GM23248 (cell line): ENCODE measurements around the gene RCOR1. TPM values are rescaled to one million over a fixed set of nuclear protein-coding genes. Genes with fewer than 3 reads are reported as not detected.

Experiments
- DNase-seq: peaks from one replicate; pipeline ENCODE4 v3.0.0-alpha.2; 2015
- H2AFZ ChIP-seq: fragments of 200-600 bp; sonication (generic); 2 replicates; pipeline ENCODE4 v1.6.1; 2016; ENCODE audit warnings: antibody characterized with exemption
- H3F3A ChIP-seq: fragments of 200-600 bp; sonication (generic); 2 replicates; pipeline ENCODE4 v1.6.1; 2016; ENCODE audit warnings: mild to moderate bottlenecking, antibody characterized with exemption, mixed run types; ENCODE audit not compliant: insufficient read depth
- H3K27ac ChIP-seq: fragments of 200-600 bp; sonication (generic); 2 replicates; pipeline ENCODE4 v1.5.1; 2016; ENCODE audit warnings: mild to moderate bottlenecking
- H3K27me3 ChIP-seq: fragments of 200-600 bp; sonication (generic); replicated peaks from 2 replicates; pipeline ENCODE4 v1.6.1; 2016; ENCODE audit warnings: mild to moderate bottlenecking; ENCODE audit not compliant: insufficient read depth
- H3K36me3 ChIP-seq: fragments of 200-600 bp; sonication (generic); 2 replicates; pipeline ENCODE4 v1.6.1; 2016; ENCODE audit warnings: low read depth, mild to moderate bottlenecking
- H3K4me1 ChIP-seq: fragments of 200-600 bp; sonication (generic); 2 replicates; pipeline ENCODE4 v1.6.1; 2016; ENCODE audit warnings: mild to moderate bottlenecking; ENCODE audit not compliant: insufficient read depth
- H3K4me2 ChIP-seq: fragments of 200-600 bp; sonication (generic); one replicate; pipeline ENCODE4 v1.6.1; 2016; ENCODE audit warnings: mild to moderate bottlenecking; ENCODE audit not compliant: unreplicated experiment
- H3K4me3 ChIP-seq: fragments of 200-600 bp; sonication (generic); 2 replicates; pipeline ENCODE4 v1.5.1; 2016; ENCODE audit warnings: mild to moderate bottlenecking
- H3K79me2 ChIP-seq: fragments of 200-600 bp; sonication (generic); 2 replicates; pipeline ENCODE4 v1.6.1; 2016; ENCODE audit warnings: mild to moderate bottlenecking; ENCODE audit not compliant: insufficient read depth
- H3K9ac ChIP-seq: fragments of 200-600 bp; sonication (generic); 2 replicates; pipeline ENCODE4 v1.6.1; 2016; ENCODE audit warnings: mild to moderate bottlenecking
- H3K9me2 ChIP-seq: fragments of 200-600 bp; sonication (generic); 2 replicates; pipeline ENCODE4 v1.6.1; 2016; ENCODE audit warnings: mixed run types, mild to moderate bottlenecking, moderate library complexity; ENCODE audit not compliant: insufficient read depth
- H3K9me3 ChIP-seq: fragments of 200-600 bp; sonication (generic); one replicate; pipeline ENCODE4 v1.6.1; 2017; ENCODE audit warnings: low read depth
- H4K20me1 ChIP-seq: fragments of 200-600 bp; sonication (generic); 2 replicates; pipeline ENCODE4 v1.6.0; 2016; ENCODE audit not compliant: insufficient read depth
- EZH2 ChIP-seq: fragments of 200-600 bp; sonication (generic); IDR thresholded peaks from 2 replicates; pipeline ENCODE4 v1.6.1; 2018; ENCODE audit warnings: antibody characterized with exemption, mild to moderate bottlenecking; ENCODE audit not compliant: insufficient read depth, poor library complexity, severe bottlenecking
- EZH2phosphoT487 ChIP-seq: fragments of 200-600 bp; sonication (generic); IDR thresholded peaks from 2 replicates; pipeline ENCODE4 v1.6.1; 2018; ENCODE audit warnings: antibody characterized with exemption, moderate library complexity, mild to moderate bottlenecking, low read depth; ENCODE audit not compliant: insufficient read depth
- WGBS, 2 experiments: methylation state at CpG; one replicate each; pipeline ENCODE4 v1.1.6; 2015 to 2017; ENCODE audit warnings: low lambda C conversion rate in 2 of 2, low coverage in 1 of 2; ENCODE audit errors: missing lambda C conversion rate in 2 of 2; 5-methylcytosine and 5-hydroxymethylcytosine counted together
- in situ Hi-C: fragments of 300-500 bp; cut with MboI; formaldehyde crosslinking; loops from 2 replicates; pipeline ENCODE4 v1.15.0; 2020
- polyA plus RNA-seq: library from polyadenylated mRNA; unstranded; fragments of >200 nt; fragmentation: Nextera tagmentation; extraction: Ambion mirVana; gene quantifications from 2 replicates; pipeline ENCODE4 v1.2.1, GENCODE V29; 2016
- total RNA-seq: library from RNA; depleted of rRNA; stranded (reverse); fragments of >200 nt; shearing (Covaris generic); gene quantifications from 2 replicates; pipeline ENCODE4 v1.2.3, GENCODE V29; 2014

The RCOR1 gene
- total and polyA plus RNA-seq, 2 experiments from 2014 or later: 3.2 to 15.6 TPM

GRCh38 chr14:102620413-102620812, 28.0 kb downstream of the RCOR1 start:
- no peaks in the 10 kb centered on the region for H3K9me3 ChIP-seq
- no peak overlapping the region for H3K4me2 ChIP-seq
- H3K27me3 ChIP-seq: no peaks in the 10 kb centered on the region
- in situ Hi-C loops: no loop called here
- no peak overlapping the region for H2AFZ ChIP-seq
- TF ChIP-seq EZH2phosphoT487 (no peak), EZH2 (no peak)
- no peak overlapping the region for H3K27ac ChIP-seq
- peak; percentile 30 for DNase-seq
- peaks cover 8% of the 10 kb centered on the region for H4K20me1 ChIP-seq
- H3K79me2 ChIP-seq: peaks cover 99% of the 10 kb centered on the region
- peaks cover 14% of the 10 kb centered on the region for H3F3A ChIP-seq
- peaks cover 11% of the 10 kb centered on the region; the same call in 1 of the 2 replicates for H3K4me1 ChIP-seq
- H3K4me3 ChIP-seq: no peak overlapping the region
- no peak overlapping the region for H3K9ac ChIP-seq
- no peaks in the 10 kb centered on the region for H3K36me3 ChIP-seq
- H3K9me2 ChIP-seq: no peaks in the 10 kb centered on the region
- WGBS, 2 experiments: 82% methylated on average over 9 of the region's 9 CpGs

GRCh38 chr14:102622262-102622885, 29.9 kb downstream of the RCOR1 start:
- Histone ChIP-seq H3K9me3 (no peaks in the 10 kb centered on the region), H3K9me2 (no peaks in the 10 kb centered on the region), H3K36me3 (no peaks in the 10 kb centered on the region; the same call in 1 of the 2 replicates), H3F3A (peaks cover 6% of the 10 kb centered on the region; the same call in 1 of the 2 replicates), H3K79me2 (peaks cover 99% of the 10 kb centered on the region), H3K4me3 (no peak overlapping the region), H2AFZ (no peak overlapping the region), H4K20me1 (peaks cover 3% of the 10 kb centered on the region), H3K9ac (no peak overlapping the region), H3K4me1 (0 out of 2 replicates have a peak, but pooled peaks cover 3% of the 10 kb centered on the region), H3K4me2 (no peak overlapping the region), H3K27me3 (no peaks in the 10 kb centered on the region), H3K27ac (no peak overlapping the region)
- in situ Hi-C loops: no loop called here
- TF ChIP-seq EZH2 (no peak), EZH2phosphoT487 (no peak)
- no peak for DNase-seq
- WGBS, 2 experiments: 71 to 84% methylated on average over 10 of the region's 10 CpGs

DNA sequence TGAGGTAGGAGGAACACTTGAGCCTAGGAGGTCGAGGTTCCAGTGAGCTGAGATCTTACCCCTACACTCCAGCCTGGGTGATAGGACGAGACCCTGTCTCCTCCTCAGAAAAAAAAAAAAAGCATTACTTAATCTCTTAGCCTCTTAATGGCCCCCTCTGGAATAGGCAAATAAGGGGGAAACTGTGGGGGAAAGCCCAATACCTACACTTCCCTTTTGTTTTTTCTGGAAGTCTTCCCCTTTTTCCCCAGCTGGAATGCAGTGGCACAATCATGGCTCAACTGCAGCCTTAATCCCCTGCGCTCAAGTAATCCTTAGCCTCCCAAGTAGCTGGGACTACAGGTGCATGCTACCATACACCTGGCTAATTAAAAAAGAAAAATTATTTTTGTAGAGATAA, 32.2 kb downstream of the RCOR1 start:
- no peaks in the 10 kb centered on the region for H3K27me3 ChIP-seq
- H3K79me2 ChIP-seq: peaks cover 99% of the 10 kb centered on the region
- H4K20me1 ChIP-seq: no peaks in the 10 kb centered on the region; the same call in 1 of the 2 replicates
- peaks cover 5% of the 10 kb centered on the region; the same call in 1 of the 2 replicates for H3F3A ChIP-seq
- no peak overlapping the region for H3K4me3 ChIP-seq
- no peak for TF ChIP-seq EZH2
- TF ChIP-seq EZH2phosphoT487: no peak
- no peak for DNase-seq
- no peaks in the 10 kb centered on the region for H3K9me3 ChIP-seq
- peaks cover 5% of the 10 kb centered on the region for H3K4me1 ChIP-seq
- no peak overlapping the region for H3K27ac ChIP-seq
- no peak overlapping the region for H3K4me2 ChIP-seq
- H3K36me3 ChIP-seq: no peaks in the 10 kb centered on the region; the same call in 1 of the 2 replicates
- no peak overlapping the region for H3K9ac ChIP-seq
- in situ Hi-C loops: no loop called here
- no peaks in the 10 kb centered on the region for H3K9me2 ChIP-seq
- WGBS, 2 experiments: 92 to 98% methylated on average over 3 of the region's 3 CpGs
- H2AFZ ChIP-seq: no peak overlapping the region

DNA sequence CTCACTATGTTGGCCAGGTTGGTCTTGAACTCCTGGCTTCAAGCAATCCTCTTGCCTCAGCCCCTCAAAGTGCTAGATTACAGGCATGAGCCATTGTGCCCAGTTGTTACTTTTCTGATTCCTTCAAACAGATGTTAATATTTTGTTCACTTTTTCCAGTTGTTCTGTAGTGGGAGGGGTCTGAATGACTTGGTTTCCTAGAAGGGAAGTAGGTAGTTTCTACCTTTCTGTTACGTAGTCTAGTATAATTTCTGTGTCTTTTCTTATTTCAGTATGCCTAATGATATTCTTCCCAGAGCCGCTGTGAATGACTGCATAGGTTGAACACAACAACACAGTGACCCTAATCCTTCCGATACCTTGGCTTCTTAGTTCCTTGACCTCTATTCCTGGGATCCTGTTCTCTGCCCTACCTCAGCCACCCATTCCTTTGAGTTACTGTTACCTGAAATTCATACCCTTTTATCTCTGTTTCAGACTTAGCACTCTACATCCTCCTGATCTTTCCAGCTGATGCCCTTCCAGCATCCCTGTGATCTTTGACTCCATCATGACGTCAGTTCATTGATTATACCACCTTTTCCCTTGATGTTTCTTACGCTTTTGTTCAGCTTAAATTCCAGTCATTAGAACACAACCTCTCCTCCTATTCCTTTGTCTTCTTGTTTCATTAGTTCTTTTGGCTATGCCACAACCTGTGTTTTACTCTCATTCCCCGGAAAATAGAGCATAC, 33.3 kb downstream of the RCOR1 start:
- Histone ChIP-seq H3K4me2 (no peak overlapping the region), H2AFZ (no peak overlapping the region), H3K27me3 (no peaks in the 10 kb centered on the region), H3K9ac (no peak overlapping the region), H3K27ac (no peak overlapping the region), H4K20me1 (no peaks in the 10 kb centered on the region; the same call in 1 of the 2 replicates), H3F3A (peaks cover 5% of the 10 kb centered on the region; the same call in 1 of the 2 replicates), H3K36me3 (no peaks in the 10 kb centered on the region; the same call in 1 of the 2 replicates), H3K9me2 (no peaks in the 10 kb centered on the region), H3K4me3 (no peak overlapping the region), H3K9me3 (no peaks in the 10 kb centered on the region), H3K79me2 (peaks cover 99% of the 10 kb centered on the region), H3K4me1 (peaks cover 6% of the 10 kb centered on the region)
- no peak for DNase-seq
- no peak for TF ChIP-seq EZH2phosphoT487
- TF ChIP-seq EZH2: no peak
- 91 to 94% methylated on average over 6 of the region's 6 CpGs for WGBS, 2 experiments
- in situ Hi-C loops: no loop called here
